GM19025 (cell line): ENCODE data around the gene PAM.

ENCODE experiments used
- ATAC-seq: cut with Tn5 transposase; IDR thresholded peaks from one replicate; pipeline ENCODE4 v1.9.1; 2021; ENCODE audit warnings: mild to moderate bottlenecking, low read depth, moderate library complexity; ENCODE audit not compliant: unreplicated experiment

Gene PAM

GRCh38 chr5:102802708-102803458 is 47.8 kb downstream of the PAM start:
- no peak for ATAC-seq

- ATAC-seq: no peak
These were observed 52.9 kb downstream of the PAM start for GRCh38 chr5:102807878-102808502.

- ATAC-seq: no peak
These were observed 53.9 kb downstream of the PAM start for GRCh38 chr5:102809033-102809432.

GRCh38 chr5:102811972-102812371 is 56.9 kb downstream of the PAM start:
- peak; percentile 47 for ATAC-seq

- no peak for ATAC-seq
These were observed 58.6 kb downstream of the PAM start for GRCh38 chr5:102813740-102814139.

GRCh38 chr5:102815084-102815483 is 60.0 kb downstream of the PAM start:
- ATAC-seq: no peak

- ATAC-seq: no peak
These were observed 60.6 kb downstream of the PAM start for GRCh38 chr5:102815540-102816332.

- no peak for ATAC-seq
These were observed 63.2 kb downstream of the PAM start for GRCh38 chr5:102818345-102818744.

- ATAC-seq: no peak
These were observed 63.8 kb downstream of the PAM start for GRCh38 chr5:102818934-102819333.

- ATAC-seq: no peak
These were observed 64.5 kb downstream of the PAM start for GRCh38 chr5:102819634-102820033.

GRCh38 chr5:102823441-102823874 is 68.4 kb downstream of the PAM start:
- no peak for ATAC-seq

GRCh38 chr5:102826629-102827028 is 71.5 kb downstream of the PAM start:
- no peak for ATAC-seq

- ATAC-seq: no peak
These were observed 75.1 kb downstream of the PAM start for GRCh38 chr5:102830241-102830640.

- ATAC-seq: no peak
These were observed 77.3 kb downstream of the PAM start for GRCh38 chr5:102832445-102832844.

- ATAC-seq: no peak
These were observed 78.0 kb downstream of the PAM start for GRCh38 chr5:102833146-102833545.

GRCh38 chr5:102834438-102834964 is 79.4 kb downstream of the PAM start:
- no peak for ATAC-seq

- ATAC-seq: no peak
These were observed 80.6 kb downstream of the PAM start for GRCh38 chr5:102835717-102836116.

- ATAC-seq: no peak
These were observed 85.9 kb downstream of the PAM start for GRCh38 chr5:102841021-102841420.

GRCh38 chr5:102843997-102844396 is 88.9 kb downstream of the PAM start:
- no peak for ATAC-seq

- no peak for ATAC-seq
These were observed 89.9 kb downstream of the PAM start for GRCh38 chr5:102845041-102845440.

- no peak for ATAC-seq
These were observed 95.4 kb downstream of the PAM start for GRCh38 chr5:102850503-102850902.
